Embryonic facial prominence (tissue), 1 donor: ENCODE data around the gene AATK.

ENCODE experiments used
- DNase-seq: peaks from one replicate; pipeline ENCODE4 v3.0.0-alpha.2; 2016; ENCODE audit errors: extremely low spot score

The AATK gene

DNA sequence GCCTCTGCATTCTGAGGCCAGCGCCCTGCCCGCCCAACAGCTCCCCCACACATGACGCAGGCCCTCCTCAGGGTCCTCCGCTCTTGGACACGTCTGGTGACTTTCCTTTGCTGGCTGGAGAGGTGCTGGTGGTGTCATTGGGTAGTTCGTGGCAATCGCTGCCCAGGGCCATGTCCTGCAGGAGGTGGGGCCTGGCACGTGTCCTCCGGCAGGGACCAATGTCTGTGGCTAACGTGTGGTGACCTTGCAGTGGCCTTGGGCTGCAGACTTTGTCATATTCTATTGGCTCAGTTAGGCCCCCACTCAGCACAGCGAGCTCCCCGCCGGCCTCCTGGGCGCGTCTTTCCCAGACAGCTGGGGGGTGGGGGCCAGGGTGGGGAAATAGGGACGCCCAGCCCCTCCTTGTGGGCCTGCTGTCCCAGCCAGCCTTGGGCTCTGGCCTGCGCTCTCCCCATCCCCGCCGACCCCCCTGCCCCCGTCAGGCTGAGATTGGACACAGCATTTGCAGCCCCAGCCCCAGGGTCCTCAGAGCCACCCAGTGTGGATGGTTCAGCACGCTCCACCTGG, 52.8 kb downstream of the AATK start:
- no peak for DNase-seq

DNA sequence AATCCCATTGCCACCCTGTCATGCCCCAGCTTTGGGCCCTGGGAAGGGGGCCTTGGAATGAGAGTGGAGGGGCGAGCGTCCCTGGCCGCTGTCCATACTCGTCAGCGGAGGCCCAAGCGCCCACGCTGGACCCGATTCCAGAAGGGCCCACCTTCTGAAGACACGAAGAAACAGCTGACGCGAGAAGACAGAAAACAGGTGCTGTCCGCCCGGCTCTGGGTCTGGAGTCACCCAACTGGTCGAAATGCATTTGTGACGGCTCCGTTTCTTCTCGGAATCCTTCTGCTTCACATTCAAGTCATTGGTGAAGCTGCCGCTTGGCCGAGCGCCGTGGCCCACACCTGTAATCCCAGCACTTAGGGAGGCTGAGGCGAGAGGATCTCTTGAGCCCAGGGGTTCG, 53.6 kb downstream of the AATK start:
- no peak for DNase-seq

DNA sequence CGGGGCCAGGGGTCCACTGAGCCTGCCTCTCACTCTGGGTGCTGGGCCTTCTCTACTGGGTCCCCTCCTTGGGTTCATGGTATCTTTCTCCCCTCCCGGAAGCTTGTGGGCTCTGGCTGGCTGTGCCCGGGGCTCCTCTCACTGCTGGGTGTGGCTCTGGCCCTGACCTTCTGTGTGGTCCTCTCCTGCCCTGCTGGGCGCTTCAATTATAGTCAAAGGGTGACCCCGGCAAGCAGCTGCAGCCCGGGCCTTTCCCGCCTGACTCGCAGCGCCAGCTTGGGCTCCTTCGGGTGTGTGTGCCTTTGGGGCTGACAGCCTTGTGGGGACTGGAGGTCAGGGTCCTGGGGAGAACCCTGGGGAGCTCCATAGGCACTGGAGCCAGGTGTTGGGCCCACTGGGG, 55.0 kb downstream of the AATK start:
- no peak for DNase-seq

DNA sequence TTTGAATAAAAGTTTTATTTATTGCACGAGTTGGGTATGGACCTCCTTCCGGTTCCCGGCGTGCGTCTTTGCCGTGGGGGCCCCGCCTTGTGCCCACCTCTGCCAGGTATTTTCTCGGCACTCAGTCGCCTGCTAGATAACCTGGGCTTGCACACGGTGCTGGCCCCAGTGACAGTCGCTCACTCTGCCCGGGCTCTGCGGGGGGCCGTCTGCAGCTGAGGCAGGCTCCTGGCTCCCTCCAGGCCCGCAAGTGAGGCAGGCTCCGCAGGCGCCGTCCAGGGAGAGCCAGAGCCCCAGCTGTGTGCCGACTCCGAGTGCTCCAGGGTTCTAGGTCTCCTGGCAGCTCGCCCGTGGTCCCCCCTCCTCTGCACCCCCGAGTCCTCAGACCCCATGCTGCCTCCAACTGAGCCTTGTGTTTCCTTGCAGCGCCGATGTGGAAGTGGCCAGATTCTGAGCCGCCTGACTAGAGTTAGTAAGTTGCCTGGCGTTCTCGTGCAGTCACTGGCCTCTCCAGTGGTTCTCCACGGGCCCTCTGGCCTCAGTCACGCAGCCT, 55.5 kb downstream of the AATK start:
- DNase-seq: no peak

DNA sequence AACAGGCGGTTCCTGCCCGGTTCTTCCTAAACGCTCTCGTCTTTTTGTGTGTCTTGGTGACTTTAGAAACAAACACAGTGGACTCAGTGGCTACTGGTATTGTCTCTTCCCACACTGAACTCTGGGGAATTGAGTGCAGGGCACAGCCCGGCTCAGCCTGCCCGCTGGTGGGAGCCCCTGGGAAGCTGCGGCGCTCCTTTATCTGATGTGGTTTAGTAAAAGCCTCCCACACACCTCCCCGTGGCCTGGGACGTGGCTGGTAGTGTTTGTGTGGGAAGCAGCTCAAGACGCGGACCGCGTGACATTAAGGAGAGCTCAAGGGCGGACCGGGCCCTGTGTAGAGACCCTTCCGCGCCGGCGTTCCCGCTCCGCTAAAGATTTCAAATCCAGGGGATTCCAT, 56.1 kb downstream of the AATK start:
- DNase-seq: no peak

DNA sequence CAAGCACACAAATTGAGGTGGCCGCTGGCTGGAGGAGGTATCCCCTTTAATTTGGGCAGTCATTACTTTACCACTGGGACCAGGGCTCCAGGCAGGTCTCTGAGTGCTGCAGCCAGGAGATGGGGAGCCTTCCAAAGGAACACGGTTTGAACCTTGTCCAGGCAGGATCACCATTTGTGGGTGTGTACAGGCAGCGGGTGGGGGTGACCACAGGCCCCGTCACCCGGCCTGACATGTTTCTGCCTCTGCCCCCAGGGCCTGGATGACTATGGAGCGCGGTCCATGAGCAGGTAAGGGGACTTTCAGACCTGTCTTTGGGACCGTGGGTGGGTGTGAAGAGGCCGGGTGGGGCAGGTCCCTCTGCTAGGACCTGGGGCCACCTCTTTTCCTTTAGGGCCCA, 57.8 kb downstream of the AATK start:
- no peak for DNase-seq

DNA sequence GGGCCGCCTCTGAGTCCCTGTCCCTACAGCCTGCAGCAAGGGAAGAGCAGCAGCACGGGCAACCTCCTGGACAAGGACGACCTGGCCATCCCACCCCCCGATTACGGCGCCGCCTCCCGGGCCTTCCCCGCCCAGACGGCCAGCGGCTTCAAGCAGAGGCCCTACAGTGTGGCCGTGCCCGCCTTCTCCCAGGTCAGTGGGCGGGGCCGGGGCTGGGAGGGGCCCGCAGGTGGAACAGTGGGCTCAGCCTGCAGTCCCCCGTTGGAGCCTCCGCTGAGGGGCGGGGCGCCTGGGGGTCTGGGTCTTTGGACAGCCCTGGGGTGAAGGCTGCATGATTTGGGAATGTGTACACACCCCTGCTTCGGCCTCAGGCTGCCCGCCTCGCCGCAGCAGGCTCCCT, 59.3 kb downstream of the AATK start:
- no peak for DNase-seq

DNA sequence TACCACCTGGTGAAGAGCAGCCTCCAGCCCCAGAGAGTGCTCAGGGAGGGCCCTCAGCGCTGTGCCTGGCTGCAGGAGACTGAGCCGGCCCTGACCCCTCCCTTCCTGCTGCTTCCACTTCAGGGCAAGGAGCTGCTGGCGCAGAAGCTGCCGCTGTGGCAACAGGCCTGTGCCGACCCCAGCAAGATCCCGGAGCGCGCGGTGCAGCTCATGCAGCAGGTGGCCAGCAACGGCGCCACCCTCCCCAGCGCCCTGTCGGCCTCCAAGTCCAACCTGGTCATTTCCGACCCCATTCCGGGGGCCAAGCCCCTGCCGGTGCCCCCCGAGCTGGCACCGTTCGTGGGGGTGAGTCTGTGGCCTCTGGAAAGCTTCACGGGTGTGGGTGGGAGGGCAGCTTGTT, 62.6 kb downstream of the AATK start:
- DNase-seq: no peak

DNA sequence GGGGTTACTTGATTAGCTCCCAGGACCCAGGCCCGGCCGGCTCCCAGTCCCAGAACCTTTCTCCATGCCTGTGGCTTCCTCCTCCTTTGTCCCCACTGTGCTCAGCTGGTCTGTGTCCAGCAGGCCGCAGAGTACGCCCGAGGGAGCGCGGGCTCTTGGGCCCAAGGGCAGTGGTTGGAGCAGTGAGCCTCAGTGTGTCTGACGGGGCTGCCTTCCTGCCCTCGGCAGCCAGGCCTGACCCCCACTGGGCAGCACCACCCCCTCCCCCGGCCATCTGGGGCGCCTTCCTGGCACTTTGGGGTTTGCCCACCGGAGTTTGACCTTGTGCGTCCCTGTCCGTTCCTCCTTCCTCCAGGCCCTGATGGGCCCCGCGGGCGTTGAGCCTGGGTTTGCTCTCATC, 63.2 kb downstream of the AATK start:
- no peak for DNase-seq

DNA sequence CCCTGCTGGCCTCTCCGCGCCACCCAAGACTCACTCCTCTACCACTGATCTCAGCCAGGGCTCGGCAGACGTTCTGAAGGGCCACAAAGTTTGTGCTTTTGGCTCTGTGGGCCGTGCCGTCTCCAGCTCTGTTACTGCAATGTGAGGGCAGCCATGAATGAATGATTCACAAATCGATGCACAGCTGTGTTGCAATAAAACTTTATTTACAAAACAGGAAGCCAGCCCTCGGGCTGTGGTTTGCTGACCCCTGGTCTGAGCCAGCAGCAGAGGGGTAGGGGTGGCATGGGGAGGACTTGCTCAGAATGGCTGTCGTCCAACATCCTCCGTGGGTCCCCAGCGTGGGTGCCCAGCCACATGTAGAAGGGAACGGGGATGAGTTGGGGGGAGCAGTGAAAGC, 63.7 kb downstream of the AATK start:
- DNase-seq: no peak

DNA sequence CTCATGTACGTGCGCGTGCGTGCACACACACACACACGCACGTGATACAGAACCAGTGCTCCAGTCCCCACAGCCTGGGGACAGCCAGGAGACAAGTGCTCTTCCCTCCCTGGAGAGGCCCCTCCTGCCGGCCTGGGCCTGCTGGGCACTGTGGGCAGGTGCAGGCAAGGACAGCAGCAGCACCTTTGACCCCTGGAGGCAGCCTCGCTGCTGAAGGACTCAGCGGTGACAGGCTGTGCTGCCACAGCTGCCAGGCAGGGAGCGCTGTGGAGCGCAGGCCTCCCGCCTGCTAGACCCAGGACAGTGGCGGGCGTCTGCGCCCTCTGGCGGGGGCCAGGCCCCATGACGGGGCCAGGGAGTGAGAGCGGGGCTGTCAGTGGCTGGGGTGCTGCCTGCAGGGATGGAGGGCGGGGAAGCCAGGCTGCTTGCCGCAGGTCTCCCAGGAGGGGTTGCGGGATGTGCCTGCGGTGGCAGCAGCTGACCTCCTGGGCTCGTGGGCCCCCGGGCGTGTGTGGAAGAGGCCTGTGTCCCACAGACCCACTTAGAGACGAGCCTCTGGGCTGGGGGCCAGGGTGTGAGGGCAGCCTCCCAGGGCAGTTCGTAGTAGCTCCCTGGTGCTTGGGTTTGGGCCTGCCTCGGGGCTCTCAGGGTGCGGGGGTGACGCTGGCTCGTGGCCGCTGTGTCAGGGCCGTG, 64.3 kb downstream of the AATK start:
- DNase-seq: peak; percentile 35

DNA sequence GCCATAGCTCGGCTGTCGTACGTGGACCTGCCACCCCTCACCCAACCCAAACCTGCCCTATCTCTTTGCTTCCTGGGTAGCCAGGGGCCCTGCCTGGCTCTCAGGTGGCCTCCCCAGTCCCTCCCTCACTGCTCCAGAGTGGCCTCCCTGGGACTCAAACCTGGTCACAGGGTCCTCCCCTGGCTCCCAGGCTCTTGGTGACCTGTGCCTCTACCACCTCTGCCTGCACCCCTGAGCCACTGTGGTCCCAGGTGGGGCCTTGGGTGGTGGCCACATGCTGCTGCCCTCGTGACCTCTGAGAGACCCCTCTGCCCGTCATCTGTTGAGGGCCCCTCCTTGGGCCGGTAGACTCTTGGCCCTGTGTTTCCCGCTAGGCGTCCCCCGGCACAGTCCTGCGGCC, 65.4 kb downstream of the AATK start:
- no peak for DNase-seq

DNA sequence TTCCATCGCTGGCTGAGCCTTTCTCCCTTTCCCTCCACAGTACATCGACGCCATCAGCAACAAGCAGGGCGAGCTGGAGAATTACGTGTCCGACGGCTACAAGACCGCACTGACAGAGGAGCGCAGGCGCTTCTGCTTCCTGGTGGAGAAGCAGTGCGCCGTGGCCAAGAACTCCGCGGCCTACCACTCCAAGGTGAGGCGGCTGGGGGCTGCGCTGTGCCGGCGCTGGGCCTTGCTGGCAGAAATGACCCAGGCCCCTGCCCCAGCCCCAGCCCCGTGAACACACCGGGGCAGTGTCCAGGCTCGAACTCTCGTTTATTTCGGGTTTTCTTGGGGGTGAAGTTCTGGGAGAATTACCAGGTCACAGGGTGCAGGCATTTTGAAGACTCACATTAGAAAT, 66.1 kb downstream of the AATK start:
- no peak for DNase-seq

DNA sequence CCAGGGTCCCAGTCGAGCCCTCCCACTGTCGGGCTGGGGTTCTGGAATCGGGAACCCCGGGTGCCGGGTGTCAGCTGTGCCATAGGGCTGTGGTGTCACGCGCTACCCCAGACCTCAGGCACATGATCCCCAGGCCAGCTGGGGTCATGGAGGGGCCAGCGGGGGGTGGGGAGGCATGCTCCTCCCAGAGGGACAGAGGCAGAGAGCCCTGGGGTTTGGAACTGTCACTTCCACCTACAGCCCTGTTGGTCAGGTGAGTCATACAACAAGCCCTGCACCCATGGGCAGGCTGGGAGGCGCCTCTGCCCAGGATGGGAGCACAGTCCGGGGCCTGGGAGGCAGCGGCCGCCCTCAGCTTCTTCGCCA, 68.1 kb downstream of the AATK start:
- DNase-seq: no peak

DNA sequence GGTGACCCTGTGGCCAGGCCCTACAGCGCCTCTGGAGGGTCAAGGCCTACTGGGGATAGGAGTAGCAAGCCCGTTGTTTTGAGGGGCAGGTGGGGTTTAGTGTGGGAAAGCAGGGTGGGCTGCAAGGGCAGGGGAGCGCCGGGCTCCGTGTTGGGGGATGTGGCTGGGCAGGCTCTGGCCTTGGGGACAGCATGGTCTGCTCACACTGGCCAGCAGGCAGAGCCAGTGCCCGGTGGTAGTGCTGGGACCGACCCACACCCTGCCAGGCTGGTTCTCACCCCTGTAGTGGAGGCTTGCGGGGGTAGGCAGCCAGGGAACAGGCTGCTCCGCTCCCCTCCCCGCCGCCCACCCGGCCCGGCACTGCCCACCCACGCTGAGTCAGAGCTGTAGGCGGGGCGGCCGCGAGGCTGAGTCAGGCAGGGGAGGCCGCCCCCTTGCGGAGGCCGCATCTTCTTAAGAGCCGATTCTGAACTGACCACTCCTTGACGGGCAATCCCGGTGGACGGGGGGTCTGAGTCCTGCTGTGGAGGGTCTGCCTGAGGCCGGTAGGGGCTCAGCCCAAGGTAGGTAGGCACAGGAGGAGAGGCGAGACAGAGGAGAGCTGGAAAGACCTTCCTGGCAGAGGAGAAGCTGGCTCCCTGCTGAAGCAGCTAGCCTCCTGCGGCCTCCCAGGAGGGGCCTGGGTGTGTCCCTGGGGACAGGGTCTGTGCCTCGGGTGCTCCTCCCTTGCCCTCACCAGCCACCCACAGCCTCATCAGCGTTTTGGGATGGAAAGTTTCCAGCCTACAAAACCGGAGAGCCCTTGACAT, 68.7 kb downstream of the AATK start:
- DNase-seq: peak; percentile 53

DNA sequence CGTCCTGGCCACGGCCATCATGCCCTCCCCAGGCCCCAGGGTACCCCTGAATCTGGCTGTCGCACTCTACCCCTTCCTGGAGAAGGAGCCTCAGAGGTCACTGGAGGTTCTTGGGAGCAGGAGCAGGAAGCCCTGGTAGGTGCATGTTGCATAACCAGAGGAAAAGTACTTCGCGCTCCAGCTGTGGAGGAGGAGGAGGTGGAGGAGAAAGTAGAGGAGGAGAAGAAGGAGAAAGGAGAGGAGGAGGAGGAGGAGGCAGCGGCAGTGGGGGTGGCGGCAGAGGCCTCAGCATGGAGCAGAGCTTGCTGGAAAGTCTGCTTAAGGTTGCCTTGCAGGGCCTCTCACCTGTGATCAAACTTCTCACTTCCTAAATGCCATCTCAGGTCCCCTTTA, 69.3 kb downstream of the AATK start:
- DNase-seq: no peak

DNA sequence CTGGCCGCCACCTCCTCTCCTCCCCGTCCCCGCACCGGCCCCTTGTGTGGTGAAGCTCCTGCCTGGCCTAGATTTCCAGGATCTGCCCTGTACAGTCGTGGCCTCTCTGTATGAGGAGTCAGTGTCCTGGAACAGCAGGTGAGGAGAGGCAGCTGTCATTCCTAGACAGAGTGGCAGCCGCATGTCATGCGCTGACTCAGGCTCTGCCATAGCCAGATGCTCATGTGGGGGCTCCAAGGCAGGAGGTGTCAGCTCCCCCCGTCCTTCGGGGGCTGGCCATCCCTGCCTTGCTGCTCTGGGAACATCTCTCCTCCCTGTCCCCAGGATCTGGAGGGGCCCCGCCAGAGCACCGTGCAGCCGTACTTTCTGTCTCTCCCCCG, 70.6 kb downstream of the AATK start:
- DNase-seq: no peak

DNA sequence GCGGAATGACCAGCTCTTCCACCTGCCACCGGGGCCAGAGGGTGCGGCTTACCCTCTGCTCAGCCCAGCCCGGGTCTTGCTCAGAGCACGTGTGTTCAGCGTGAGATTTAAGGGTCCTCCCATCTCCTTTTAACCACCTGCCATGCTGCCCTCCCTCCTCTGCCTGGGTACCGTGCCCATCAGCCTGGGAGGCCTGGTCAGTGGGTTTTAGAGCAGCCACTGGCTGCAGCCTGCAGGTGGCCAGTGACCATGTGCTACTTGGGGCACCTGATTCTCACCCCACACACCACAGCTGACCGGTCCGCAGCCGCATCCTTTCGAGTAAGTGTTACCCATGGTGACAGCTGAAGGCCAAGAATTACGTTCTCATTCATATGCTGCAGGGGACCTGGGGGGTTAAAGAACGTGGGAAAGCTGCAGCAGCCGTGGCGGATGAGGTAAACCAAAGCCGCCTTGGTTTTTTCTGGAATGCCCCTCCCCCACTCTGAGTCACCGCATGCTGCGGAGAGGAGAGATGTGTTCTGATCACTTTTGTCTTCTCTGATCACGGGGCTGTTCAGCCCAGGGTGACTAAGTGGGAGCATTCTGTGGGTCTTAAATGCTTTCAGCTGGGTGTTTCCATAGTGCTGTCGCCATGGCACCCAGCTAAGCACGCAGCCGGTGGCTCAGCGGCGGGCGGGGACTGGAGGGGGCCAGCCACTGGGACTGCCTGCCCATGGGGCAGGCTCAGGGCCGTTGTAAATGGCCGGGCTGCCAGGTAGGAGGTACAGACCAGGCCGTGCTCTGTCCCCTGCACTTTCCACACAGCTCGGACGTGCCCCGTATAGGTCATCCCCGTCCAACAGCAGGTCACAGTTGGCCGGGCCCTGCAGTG, 71.3 kb downstream of the AATK start:
- peak; percentile 89 for DNase-seq

DNA sequence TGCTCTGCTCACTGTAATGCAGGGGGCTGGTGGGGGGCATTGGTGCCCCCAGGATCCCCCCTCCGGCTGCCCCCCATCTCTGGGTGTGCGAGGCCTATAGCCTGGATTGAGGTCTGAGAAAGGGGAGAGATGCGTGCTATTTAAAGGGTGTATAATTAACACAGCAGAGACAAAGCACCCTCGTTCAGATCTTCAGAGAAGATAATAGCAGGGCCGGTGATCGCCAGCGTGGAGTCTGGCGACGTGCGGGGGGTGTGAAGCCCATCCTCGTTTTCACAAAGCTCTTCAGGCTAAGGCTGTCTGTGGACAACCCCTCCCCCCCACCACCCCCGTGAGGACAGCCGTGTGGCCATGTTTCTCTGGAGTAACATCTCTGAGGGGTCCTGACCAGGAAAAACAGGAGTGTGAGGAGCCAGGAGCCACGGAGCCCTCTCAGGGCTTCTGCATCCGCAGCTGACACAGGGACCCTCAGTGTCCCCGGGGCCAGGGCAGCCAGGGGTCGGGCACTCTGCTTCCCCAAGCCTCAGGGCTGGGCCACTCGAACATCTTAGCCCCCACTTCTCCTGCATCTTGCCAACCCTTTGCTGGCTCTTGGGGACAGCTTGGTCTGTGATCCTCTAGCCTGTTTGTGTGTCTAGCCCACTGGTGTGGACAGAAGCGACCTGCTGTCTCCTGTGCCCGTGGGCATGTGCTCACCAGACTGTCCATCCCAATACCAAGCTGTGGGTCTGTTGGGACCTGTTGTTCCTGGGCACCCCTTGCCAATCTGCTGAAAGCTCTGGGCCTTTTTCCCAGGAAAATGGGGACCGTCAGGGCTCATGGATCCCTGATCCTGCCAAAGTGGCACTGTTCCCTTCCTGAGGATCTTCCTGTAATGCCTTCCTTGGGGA, 72.2 kb downstream of the AATK start:
- DNase-seq: no peak

DNA sequence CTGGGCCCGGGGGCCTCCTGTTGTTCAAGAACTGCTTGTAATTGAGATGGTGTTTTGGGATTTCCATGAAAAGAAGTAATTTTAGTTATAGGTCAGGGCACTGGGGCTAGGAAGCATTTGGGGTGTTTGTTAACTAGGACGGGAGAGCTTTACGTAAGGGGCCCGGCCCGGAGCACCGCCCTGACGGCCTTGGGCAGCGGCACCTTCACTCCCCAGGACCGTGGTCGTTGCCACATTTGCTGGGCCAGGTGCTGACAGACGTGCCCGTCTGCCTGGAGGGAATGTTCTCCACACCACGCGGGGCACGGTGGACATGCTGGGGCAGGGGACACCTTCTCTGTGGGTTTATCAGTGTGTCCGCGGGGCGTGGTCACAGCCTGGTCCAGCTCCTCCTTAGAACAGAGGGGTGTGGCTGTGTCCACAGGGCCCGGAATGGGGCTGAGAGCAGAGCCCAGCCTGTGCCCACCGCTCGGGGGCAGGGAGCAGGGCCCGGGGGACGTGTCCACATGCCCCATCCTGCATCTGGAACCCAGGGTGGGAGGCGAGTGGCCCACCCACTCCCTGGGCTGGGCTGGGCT, 73.4 kb downstream of the AATK start:
- DNase-seq: no peak
